Lung microvascular endothelial cell (primary cell): ENCODE measurements around the gene KIFAP3. TPM values are rescaled to one million over a fixed set of nuclear protein-coding genes. Genes with fewer than 3 reads are reported as not detected.
"Not testable (repeated sequence)": the region's sequence is repeated elsewhere in the genome, so short reads cannot be mapped to it uniquely, and the experiment has no call there.

Experiments used
- DNase-seq, 2 donors: peaks; one replicate each; pipeline versions ENCODE4 v3.0.0 to v3.0.0-alpha.2; 2010; ENCODE audit warnings: low read depth in 2 of 2
- total RNA-seq: library from RNA; depleted of rRNA; stranded (reverse); fragments of >200 nt; gene quantifications from 2 replicates; pipeline ENCODE4 v1.2.1, GENCODE V29; 2014

KIFAP3 gene
- total RNA-seq, 1 donor from 2014 or later: 19.0 TPM

DNA sequence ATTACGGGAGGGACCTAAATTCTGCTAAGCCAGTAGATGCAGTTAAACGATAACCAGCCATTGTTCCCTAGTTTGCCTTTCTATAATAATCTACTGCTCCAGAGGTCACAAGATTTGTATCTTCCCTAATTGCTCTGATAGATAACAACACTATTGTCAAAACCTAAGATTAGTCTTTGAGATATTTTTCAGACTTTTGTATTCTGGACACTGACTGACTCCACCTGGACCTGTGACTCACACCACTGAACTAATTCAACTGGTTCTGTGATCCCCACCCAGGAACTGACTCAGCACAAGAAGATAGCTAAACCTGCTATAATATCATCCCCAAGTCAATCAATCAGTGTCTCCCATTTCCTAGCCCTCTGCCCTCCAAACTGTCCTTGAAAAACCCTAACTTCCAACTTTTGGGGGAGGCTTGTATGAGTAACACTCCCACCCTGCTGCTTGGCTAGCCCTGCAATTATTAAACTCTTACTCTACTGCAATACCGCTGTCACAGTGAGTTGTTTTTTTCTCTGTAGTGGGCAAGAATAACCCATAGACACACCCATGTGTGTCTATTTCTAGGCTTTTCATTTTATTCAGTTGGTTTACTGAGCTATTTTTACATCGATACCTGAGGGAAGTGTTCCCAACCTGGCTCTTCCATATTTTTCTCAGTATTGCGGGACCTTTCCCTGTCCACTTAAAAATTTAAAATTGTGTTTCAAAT, 11.2 kb downstream of the KIFAP3 start:
- no peak for DNase-seq

DNA sequence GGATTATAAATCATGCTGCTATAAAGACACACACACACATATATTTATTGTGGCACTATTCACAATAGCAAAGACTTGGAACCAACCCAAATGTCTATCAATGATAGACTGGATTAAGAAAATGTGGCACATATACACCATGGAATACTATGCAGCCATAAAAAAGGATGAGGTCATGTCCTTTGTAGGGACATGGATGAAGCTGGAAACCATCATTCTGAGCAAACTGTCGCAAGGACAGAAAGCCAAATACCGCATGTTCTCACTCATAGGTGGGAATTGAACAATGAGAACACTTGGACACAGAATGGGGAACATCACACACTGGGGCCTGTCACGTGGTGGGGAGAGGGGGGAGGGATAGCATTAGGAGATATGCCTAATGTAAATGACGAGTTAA, 12.8 kb downstream of the KIFAP3 start:
- DNase-seq: not testable (repeated sequence)

DNA sequence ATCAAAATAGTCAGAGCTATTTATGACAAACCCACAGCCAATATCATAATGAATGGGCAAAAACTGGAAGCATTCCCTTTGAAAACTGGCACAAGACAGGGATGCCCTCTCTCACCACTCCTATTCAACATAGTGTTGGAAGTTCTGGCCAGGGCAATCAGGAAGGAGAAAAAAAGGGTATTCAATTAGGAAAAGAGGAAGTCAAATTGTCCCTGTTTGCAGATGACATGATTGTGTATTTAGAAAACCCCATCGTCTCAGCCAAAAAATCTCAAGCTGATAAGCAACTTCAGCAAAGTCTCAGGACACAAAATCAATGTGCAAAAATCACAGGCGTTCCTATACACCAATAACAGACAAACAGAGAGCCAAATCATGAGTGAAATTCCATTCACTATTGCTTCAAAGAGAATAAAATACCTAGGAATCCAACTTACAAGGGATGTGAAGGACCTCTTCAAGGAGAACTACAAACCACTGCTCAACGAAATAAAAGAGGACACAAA, 14.4 kb downstream of the KIFAP3 start:
- DNase-seq: not testable (repeated sequence)

DNA sequence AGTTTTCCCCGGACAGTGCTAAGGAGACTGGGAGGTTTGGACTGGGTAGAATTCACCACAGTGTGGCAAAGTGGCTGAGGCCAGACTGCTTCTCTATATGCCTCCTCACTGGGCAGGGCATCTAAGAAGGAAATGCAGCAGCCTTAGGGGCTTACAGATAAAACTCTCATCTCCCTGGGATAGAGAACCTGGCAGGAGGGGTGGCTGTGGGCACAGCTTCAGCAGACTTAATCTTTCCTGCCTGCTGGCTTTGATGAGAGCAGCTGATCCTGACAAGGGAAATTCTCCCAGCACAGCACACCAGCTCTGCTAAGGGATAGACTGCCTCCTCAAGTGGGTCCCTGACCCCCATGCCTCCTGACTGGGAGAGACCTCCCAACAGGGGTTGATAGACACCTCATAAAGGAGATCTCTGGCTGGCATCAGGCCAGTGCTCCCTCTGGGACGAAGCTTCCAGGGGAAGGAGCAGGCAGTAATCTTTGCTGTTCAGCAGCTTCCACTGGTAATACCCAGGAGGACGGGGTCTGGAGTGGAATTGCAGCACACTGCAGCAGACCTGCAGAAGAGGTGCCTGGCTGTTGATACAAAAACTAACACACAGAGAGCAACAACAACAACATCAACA, 25.2 kb downstream of the KIFAP3 start:
- no peak for DNase-seq

DNA sequence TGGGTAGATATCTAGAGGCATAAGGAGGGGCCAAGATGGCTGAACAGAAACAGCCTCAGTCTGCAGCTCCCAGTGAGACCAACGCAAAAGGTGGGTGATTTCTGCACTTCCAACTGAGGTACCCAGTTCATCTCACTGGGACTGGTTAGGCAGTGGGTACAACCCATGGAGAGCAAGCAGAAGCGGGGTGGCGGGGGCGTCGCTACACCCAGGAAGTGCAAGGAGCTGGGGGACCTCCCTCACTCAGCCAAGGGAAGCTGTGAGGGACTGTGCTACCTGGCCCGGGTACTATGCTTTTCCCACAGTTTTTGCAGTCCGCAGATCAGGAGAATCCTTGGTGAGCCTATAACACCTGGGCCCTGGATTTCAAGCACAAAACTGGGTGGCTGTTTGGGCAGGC, 26.0 kb downstream of the KIFAP3 start:
- DNase-seq: no peak

DNA sequence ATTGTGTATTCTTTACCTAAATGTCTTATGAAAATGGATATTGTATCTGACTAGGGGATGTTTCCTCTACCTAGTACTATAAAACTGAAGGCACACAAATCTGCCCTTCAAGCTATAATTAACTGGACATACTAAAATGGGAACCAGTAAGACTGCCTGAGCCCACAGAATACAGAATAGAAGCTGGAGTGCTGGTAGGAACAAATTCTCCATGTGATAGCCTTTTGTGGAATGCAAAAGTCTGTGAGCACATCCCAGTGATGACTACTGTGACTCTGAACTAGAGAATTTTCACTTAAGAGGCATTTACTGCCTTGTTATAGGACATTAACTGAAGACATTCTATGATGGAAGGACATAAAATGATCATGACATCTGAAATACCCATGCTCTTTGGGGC, 30.3 kb downstream of the KIFAP3 start:
- no peak for DNase-seq

DNA sequence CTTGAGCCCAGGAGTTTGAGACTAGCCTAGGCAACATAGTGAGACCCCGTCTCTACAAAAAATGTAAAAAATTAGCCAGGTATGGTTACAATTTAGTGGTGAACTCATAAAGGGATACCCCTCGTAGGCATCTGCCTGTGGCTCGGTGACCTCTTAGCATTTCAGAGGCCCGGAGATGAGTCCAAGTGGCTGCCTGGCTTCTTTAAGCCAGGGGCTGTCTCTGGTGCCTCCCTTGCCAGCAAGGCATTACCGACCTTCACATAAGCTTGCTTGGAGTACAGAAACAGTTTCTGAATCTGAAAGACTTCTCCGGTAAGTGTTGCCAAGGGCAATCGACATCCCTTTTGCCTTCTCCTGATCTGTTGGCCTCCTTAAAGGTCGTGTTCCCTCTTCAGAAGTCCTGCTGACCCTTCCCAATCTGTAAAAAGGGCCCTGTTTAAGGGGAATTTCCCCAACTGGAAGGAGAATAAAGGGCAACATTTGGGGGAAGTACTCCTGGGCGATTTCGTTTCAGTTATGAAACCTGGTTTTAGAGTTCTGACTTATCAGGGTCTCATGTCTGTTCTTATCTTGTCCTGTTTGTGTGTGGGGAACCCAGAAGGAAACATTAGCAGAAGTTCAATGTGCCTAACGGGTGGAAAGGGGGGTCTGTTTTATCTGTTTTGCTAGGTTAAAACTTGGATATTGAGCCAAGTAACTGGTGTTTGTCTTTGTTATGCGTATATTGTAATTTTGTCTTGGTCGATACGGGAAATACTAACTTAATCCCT, 32.9 kb downstream of the KIFAP3 start:
- DNase-seq: no peak

DNA sequence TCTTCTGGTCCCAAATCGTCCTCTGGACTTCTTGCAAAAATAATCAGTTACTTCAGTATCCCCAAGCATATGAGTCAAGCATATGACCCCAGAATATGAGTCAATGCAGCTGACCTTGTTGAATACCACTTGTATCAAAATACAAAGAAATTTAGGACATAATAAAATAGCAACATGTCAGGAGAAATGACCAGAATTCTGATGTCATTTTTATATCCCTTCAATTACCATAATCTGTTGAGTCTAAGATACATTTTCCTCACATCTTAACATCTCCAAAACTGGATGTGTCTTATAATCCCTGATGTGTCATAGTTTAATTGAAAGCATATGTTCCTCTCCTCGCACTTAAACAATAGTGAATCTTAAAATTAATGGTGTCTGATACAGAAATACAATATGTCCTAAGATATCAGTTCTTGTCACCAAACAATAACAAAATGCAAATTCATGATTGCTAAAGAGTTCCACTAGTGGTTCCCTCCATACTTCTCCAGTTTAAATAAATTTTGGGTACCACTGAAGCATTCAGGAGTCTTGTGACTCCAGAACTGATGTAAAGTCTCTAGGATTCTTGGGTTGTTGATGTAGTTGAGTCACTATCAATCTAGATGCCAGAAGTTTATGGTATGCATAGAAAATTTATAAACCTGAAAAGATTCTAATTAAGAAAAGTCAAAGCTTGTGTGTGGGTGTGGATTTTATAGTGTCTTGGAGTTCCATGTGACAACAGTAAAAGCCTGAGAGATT, 41.8 kb downstream of the KIFAP3 start:
- peak in 1 of 2 donors; percentile 4 for DNase-seq

DNA sequence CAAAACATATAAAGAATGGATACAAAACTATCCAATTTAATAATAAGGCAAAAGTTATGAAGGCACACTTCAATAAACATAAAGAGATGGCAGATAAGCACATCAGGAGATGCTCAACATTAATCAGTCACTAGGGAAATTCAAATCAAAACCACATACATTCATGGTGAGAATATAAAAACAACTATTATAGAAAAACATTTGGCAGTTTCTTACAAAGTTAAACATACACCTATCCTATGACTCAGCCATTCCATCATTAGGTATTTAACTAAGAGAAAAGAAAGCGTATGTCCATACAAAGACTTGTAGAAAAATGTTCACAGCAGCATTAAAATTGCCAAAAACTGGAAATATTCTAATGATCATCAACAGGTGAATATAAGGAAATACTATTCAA, 44.3 kb downstream of the KIFAP3 start:
- DNase-seq: no peak

DNA sequence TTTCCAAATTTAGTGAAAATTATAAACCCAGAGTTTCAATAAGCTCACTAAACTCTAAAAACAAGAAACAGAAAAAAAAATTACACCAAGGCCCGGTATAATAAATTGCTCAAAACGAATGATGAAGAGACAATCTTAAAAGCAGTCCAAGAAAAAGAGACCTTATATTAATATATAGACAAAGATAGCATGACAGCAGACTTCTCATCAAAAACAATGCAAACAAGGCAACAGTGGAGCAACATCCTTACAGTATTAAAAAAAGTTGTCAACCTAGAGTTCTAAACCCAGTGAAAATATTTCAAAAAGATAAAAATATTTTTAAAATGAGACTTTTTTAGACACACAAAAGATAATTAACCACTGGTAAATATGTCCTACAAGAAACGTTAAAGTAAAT, 46.7 kb downstream of the KIFAP3 start:
- DNase-seq: peak in 1 of 2 donors; percentile 2

DNA sequence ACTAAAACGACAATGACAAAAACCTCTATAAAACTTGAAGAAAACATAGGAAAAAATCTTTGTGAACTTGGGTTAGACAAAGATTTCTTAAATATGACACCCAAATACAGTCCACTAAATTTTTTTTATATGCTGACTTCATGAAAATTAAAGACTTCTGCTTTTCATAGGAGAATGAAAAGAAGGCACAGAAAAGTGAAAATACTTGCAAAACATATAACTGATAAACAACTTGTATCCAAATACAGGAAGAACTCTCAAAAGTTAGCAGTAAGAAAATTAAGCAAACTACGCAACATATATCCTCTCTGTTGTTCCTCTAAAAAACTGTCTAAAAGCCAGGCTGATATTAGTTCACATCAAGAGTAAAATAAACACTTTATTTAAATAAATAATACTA, 53.6 kb downstream of the KIFAP3 start:
- DNase-seq: no peak

DNA sequence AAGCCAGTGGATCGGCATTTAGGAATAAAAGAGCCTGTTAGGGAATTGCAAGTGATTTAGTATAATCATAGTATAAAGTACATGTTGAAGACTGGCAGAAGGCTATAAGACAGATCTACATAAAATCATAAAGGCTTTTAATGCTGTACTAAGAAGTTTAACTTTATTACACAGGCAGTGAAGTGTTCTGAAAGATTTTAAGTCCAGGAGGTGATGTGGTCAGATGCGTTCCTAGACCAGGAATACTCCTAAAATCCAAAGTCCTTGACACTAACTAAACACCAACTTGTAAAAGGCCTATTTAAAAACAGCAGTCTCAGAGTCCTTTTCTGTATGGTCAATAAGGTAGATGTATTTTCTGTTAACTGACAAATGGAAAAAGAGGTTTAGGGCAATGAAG, 57.0 kb downstream of the KIFAP3 start:
- no peak for DNase-seq

DNA sequence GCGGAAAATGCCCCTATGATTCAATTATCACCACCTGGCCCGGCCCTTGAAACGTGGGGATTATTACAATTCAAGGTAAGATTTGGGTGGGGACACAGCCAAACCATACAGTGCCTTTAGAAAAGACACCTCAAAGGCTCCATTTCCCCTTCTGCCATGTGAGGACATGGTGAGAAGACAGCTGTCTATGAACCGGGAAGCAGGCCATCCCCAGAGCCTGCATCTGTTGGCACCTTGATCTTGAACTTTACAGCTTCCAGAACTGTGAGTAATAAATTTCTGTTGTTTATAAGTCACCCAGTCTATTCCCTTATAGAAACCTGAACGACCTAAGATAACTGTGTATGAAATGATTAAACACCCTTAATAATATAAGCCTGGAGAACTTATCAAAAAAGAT, 61.6 kb downstream of the KIFAP3 start:
- DNase-seq: no peak

DNA sequence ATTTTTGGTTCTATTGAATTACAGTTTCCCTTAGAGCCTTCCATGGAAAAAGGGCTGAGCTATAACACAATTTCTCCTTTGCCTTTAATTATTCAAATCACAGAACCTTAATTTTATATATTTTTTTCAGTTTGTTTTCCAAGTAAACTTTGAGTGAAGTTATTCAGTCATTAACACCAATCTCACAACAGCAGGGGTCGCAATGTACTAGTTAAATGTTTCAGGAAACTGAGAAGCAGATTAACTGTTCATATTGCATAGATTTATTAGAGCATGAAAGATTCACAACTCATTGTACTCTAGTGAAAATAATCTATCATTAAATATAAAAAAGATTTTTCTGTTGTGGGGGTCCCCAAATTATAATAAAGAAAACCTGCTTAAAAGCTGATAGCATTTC, 64.1 kb downstream of the KIFAP3 start:
- peak; percentile 55 to 64 for DNase-seq

DNA sequence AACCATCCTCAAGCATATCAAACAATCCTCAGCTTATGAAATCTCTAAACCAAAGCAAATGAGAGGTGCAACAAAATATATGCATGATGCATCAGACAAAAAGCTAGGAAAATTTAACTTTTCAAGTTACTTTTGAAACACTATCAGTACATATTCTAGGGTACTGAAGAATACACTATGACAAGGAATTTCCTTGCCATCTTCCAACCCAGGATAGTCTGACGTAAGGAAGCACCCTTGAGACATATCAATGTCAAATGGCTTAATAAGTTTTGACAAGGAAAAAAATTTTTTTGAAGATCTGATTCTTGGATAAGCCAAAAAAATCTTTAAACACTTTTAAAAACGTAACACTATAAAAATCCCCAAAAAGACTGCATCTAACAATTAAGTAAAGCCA, 64.9 kb downstream of the KIFAP3 start:
- DNase-seq: no peak

DNA sequence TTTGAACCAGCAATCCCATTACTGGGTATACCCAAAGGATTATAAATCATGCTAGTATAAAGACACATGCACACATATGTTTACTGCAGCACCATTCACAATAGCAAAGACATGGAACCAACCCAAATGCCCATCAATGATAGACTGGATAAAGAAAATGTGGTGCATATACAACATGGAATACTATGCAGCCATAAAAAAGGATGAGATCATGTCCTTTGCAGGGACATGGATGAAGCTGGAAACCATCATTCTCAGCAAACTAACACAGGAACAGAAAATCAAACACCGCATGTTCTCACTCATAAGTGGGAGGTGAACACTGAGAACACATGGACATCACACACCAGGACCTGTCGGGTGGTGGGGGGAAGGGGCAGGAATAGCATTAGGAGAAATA, 65.8 kb downstream of the KIFAP3 start:
- not testable (repeated sequence) for DNase-seq

DNA sequence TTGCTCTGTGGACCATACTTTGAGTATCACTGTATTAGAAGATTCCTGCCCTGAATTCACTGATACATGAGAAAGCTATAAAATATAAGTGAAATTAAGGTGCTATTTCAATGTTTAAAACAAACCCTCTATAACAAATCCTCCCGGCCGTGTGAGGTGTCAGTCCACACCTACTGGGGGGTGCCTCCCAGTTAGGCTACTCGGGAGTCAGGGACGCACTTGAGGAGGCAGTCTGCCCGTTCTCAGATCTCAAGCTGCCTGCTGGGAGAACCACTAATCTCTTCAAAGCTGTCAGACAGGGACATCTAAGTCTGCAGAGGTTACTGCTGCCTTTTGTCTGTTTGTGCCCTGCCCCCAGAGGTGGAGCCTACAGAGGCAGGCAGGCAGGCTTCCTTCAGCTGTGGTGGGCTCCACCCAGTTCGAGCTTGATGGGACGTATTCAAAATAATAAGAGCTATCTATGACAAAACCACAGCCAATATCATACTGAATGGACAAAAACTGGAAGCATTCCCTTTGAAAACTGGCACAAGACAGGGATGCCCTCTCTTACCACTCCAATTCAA, 71.1 kb downstream of the KIFAP3 start:
- DNase-seq: not testable (repeated sequence)

DNA sequence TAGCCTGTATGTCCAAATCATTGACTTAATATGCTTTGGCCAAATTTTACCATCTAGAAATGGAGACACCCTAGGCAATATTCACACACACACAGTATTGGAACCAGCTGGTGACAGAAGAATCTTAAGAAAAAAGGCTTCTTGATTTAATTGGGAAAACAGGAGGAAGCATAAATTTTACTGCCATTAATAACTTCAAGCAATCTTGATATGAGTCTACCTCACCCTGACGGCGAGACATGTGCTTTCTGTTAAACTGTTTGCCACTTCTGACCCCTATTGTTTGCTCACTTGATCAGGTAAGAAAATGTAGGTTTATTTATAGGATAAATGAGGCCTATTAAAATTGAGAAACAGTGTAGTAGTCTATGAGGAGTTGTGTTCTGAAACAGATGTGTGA, 73.2 kb downstream of the KIFAP3 start:
- no peak for DNase-seq

DNA sequence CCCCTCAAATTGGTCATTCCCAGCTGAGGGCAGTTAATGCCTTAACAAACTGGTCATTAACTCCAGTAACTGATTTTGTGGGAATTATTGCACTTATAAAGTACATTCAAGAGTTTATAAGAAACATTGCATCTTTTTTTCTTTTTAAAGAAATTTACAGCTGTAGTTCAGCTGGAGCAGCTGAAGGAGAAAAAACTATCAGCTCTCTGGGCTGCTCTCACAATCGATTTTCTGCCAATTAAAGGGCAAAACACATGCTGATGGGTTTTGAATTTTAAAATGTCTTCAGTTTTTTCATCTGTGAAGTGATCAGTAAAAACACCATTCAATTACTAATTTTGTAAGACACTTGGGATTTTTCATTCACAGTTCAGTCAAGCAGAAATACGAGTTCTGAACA, 74.7 kb downstream of the KIFAP3 start:
- DNase-seq: no peak

DNA sequence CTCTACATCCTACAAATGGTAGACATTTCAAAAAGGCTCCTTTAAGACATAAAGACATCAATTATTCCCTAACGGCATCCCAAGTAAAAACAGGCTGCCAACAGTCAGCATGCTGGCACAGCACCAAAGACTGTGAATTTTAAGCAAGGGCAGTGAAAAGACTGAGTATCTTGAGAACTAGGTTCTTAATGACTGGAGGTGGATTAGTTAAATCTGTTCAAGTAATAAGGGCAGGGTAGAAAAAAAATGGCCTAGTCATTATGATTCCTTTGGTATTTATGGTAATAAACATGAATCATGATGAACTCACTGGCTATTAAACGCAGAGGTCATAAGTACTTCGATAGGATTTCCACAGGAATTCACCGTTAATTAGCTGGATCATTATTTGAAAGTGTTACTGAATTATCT, 75.2 kb downstream of the KIFAP3 start:
- DNase-seq: peak in 1 of 2 donors; percentile 77

DNA sequence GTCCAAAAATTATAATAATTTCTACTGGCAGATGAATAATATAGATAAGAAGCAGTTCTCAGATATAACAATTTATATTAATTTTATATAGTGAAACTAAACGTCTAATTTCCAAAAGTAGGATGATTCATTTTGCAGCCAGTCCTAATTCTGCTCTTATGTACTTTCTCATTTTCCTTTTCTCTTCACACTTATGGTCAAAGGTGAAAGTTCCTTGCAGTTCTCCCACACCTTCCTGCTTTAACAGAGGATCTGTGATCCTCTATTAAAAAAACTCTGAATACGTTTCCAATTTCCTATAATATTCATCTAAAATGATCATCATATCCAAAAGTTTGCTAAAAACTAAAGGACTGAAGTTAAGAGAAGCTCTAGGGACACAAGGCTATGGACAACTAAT, 78.5 kb downstream of the KIFAP3 start:
- DNase-seq: no peak
